ENCODE measurements around the gene ACTR6.
"Not testable (repeated sequence)": the region's sequence is repeated elsewhere in the genome, so short reads cannot be mapped to it uniquely, and the experiment has no call there.

The ACTR6 gene

DNA sequence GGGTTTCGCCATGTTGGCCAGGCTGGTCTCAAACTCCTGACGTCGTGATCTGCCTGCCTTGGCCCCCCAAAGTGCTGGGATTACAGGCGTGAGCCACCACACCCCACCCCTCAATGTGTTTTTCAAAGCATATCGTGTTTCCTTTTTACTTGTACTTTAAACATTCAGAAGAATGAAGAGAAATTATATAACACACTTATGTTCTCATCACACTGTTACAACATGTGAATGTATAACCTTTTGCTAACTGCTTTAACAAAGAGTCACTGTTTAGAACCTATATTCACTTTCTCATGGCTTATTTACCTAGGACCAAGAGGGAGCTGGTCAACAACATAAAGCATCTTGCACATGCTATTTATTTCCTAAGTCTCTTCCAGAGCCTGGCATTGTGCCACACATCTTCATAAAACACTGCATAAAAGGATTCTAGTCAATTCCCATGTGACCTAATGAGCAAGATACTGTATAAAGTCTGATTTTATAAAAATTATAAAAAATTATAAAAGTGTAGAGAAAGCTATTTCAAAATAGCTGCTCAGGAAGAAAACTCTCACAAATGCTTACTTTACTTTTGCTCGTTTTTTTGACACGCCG, 16.0 kb upstream of the ACTR6 start:
- DNase-seq (ENCODE audit: low read depth, low spot score): no peak

DNA sequence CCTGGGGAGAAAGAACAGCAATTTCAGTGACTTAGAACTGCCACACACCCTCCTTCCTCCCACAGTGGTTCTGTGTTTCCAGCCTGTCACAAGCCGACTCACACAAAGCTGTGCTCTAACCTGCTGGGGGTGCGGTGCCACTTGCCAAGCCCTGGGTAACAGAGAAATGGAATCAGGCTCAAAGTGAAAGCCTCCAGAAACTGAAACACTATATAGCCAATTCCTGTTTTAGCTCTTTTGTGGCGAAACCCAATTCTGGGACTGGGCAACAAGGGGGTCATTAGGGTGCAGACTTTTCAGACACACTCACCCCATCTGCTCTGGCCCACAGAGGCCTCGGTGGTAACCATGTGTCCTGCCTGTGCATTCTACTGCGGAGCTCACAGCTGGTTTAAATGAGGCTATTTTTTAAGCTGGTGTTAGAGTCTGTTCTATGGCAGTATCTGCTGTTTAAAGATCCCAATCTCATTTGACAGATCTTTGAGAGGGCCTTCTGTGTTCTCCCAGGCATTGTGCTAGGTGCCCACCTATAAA, 15.2 kb upstream of the ACTR6 start:
- no peak for DNase-seq (ENCODE audit: low read depth, low spot score)

DNA sequence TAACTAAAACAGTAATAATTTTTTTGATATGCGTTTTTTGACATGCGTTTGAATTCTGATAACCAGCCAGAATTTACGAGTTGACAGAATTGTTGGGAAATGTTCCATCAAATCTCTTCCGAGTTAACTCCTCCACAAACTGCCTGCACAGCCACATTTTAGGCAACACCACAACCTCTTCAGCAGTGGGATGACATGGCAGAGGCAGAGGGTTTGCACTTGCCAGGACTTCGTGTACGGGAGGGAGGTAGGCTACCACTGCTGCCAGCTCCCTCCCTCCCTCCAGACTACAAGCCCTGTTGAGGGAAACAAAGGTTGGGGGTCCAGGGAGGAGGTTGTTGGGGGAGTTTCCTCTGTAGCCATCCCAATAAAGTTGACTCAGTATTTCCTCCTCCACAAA, 14.5 kb upstream of the ACTR6 start:
- no peak for DNase-seq (ENCODE audit: low read depth, low spot score)

DNA sequence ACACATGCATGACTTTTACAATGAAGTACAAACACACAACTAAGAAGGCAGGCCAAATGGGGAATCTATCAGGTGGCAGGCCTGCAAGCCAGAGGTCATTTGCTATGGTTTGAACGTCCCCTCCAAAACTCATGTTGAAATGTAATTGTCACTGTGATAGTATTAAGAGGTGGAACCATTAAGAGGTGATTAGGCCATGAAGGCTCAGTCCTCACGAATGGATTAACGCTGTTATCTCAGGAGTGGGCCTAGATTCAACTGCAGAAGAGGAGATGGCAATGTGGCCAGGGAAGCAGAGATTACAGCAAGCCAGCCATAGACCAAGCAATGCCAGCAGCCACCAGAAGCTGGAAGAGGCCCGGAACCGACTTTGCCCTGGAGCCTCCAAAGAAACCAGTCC, 13.5 kb upstream of the ACTR6 start:
- no peak for DNase-seq (ENCODE audit: low read depth, low spot score)

DNA sequence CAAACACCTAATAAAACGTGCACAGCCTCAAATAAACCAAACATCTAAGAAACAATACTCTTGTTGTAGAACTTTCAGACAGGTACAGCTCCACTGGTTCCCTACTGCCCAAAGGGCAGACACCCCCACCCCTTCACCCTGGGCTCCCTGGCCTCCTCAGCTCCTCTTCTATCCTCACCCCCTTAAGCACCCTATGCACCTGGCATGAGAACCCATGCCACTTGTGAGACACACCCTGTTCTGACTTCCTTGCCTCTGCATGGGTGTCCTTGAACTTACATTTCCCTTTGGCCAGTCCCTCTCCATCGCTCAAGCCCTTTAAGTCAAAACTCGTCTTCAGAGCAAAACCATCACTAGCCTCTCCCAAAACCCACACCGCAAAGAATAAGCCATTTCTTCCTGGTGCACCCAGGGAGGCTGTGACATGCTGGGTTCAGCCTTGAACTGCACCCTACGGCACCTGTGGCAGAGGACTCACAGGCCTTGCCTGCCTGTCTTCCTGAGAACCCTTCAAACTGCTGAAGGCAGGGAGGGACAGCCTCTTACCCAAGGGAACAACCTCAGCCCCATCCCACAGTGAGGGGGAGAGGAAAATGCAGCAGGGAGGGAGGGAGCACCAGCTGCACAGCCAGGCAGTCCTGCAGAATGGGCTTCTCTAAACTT, 12.6 kb upstream of the ACTR6 start:
- no peak for DNase-seq (ENCODE audit: low read depth, low spot score)

DNA sequence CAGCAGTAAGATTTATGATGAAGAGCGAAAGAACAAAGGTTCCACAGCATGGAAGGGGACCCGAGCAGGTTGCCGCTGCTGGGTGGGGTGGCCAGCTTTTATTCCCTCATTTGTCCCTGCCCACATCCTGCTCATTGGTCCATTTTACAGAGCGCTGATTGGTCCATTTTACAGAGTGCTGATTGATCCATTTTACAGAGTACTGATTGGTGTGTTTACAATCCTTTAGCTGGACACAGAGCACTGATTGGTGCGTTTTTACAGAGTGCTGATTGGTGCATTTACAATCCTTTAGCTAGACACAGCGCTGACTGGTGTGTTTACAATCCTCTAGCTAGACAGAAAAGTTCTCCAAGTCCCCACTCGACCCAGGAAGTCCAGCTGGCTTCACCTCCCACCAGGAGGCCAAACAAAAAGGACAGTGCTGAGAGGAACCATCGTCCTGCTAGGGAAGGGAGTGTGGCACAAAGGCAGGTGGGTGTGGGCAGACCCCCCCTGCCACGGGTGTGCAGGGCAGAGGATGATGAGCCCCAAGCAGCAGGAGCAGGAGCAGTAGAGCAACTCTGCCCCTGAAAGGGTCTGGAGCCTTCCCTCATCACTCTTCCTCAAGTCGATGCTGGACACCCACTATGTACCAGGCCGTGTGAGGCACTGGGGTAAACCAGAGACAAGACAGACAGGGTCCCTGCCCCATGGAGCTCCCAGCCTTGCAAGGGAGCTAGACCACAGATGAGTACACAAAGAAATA, 11.6 kb upstream of the ACTR6 start:
- DNase-seq (ENCODE audit: low read depth, low spot score): not testable (repeated sequence)

DNA sequence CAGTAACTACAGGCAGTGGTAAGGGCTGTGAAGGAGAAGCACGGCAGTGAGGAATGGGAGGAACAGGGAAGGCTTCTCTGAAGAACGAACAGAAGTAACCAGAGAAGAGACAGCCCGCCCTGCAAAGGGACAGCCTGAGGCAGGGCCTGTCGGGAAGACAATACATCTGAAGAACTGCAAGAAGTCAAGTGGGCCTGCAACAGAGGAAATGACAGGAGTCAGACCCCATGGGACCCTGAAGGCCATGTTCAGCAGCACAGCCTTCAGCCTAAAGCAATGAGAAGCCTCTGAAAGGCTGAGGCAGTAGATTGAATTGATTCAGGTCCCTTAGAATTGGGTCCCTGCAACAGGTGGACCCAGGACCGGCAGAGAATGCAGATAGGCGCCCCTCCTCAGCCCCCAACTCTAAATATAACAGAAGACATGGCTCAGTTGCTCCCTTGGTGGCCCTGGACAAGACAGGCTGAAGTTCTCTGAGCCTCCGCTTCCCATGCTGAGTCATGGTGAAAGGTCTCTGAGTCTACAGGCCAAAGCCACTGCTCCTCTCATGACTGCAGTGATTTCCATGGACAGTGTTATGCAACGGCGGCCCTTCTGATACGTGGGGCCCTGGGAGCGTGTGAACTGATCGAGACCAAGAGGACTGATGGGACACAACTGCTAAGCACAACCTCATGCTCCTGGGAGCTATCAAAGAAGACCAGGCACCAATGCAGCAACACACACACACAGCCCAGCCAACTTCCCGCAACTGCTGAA, 10.8 kb upstream of the ACTR6 start:
- no peak for DNase-seq (ENCODE audit: low read depth, low spot score)

DNA sequence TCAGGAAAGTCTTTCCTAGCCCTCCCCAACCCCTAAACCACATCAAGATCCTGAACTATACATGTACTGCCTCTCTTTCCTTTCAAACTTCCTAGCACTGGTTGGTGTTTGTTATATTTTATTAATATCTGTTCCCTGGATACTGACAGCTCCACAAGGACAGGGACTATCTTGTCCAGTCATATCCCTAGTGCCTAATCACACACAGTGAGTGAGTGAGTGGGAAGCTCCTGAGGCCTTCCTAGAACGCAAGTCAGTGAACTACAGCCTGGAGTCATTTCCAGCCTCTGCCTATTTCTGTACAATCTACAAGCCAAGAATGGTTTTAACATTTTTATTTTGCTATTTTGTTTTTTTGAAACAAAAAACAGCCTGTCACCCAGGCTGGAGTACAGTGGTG, 7.5 kb upstream of the ACTR6 start:
- no peak for DNase-seq (ENCODE audit: low read depth, low spot score)

DNA sequence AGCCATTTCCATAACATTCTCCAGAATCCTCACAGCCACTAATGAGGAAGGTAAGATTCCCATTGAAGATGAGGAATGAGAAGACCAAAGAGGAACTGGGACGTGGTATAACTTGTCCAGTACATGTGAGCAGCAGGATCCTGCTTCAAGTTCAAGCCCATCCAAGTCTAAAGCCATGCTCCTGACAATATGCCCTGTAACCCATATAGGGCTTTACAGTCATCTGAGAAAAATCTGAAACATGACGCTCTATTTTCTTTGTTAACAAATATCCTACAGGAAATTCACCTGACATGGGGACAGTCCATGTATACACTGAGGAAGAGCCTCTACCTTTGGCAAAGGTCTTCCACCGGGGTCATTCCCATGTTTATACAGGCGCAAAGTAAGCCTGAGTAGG, 3.1 kb upstream of the ACTR6 start:
- no peak for DNase-seq (ENCODE audit: low read depth, low spot score)

DNA sequence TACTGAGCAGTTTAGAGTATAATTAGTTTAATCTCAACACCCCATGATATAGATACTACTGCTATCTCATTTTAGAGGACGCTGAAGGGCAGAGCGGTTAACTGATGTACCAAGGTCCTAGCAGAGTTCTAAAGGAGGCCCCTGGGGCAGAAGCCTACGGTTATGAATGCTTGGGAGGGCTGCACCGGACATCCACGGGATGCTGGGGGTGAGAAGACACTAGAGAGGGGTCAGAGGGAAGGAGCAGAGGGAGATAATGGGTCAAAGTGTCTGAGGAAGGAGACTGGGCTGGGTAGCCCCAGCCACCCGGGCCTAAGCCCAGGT, 1.6 kb upstream of the ACTR6 start:
- no peak for DNase-seq (ENCODE audit: low read depth, low spot score)

DNA sequence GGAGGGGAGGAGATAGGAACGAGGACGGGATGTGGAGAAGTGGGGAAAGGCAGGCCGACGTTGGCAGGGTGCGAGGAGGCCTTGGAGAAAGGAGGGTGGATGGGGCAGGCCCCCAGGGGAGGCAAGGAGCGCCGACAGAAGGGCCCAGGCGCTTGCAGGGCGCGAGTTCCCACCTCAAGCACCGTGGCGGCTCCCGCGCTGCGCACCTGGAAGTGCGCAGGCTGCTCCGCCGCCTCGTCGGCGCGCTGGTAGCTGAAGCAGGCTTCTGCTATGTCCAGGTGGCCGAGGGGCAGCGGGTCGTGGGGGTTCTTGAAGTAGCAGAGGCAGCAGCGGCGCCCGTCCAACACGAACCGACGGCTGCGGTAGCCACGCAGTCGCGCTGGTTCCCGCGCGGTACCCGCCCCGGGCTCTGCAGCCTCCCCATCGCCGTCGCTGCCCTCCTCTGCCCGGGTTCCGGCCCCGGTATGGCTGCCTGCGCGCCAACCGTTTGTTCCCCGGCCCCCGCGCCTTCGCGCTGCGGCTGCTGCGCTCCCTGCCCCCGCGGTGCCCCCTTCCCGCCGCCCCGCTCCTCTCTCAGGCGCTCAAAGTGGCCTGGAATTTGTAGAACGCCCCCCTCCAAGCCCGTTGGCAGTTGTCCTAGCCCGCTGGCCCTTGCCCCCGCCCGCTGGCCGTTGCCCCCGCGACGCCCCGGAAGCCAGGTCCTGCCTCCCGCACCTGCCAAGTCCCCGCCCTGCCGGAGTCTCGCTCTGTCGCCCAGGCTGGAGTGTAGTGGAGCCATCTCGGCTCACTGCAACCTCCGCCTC, 1.1 kb upstream of the ACTR6 start:
- no peak for DNase-seq (ENCODE audit: low read depth, low spot score)

DNA sequence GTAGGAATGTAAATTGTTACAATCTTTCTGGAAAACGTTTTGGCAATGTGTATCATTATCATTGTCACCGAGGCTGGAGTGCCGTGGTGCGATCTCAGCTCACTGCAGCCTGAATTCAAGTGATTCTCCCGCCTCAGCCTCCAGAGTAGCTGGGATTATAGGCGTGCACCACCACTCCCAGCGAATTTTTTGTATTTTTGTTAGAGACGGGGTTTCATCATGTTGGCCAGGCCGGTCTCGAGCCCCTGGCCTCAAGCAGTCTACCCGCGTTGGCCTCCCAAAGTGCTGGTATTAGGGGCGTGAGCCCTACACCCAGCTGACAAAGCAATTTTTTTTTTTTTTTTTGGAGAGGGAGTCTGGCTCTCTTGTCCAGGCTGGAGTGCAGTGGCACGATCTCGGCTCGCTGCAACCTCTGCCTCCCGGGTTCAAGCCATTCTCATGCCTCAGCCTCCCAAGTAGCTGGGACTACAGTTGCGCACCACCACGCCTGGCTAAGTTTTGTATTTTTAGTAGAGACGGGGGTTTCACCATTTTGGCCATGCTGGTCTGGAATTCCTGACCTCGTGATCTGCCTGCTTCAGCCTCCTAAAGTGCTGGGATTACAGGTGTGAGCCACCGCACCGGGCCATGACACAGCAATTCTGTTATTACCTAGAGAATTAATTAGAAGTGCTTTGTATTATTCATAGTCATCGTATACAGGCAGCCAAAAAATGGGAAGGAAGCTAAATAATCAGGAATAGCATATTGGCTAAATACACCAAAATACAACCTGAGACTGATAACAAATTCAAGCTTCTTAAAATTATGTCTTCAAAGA, 1.2 kb downstream of the ACTR6 start:
- DNase-seq (ENCODE audit: low read depth, low spot score): no peak

DNA sequence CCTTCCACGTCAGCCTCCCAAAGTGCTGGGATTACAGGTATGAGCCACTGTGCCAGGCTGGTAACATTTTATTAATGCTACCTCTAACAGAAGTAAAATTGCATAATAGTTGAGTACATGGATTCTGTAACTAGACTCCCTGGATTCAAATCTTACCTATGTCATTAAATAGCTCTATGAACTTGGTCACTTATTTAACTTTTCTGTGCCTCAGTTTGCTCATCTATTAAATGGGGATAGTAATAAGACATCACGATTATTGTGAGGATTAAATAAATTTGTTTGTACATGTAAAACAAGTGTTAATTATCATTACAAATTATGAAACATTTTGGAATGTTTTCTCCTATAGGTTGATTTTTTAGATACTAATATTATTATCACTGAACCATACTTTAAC, 6.7 kb downstream of the ACTR6 start:
- DNase-seq (ENCODE audit: low read depth, low spot score): no peak

DNA sequence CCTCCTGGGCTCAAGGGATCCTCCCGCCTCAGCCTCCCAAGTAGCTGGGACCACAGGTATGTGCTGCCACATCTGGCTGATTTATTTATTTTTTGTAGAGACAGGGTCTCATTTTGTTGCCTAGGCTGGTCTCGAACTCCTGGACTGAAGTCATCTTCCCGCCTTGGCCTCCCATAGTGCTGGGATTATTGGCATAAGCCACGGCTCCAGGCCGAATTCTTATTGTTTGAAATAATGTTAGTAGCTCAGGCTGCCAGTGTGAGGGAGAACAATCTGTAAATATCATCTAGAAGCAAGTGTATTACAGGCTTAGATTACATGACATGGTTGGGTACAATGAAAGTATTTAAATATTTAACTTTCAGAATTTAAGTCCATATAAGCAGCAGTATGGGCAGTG, 8.2 kb downstream of the ACTR6 start:
- no peak for DNase-seq (ENCODE audit: low read depth, low spot score)

DNA sequence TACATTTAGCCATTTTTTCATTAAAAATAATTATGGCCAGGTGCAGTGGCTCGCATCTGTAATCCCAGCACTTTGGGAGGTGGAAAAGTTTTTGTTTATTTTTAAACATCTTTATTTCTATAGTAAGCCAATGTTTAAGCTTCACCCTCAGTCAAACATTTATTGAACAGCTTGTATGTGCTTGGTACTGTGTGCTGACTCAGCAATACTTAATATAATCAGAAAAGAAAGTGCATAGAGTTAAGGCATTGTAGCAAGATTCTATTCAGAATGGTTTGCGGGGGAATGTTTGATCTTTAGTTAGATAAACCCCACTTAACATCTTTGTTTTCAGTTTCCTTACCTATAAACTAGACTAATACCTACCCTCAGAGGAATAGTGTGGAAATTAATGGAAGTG, 11.1 kb downstream of the ACTR6 start:
- no peak for DNase-seq (ENCODE audit: low read depth, low spot score)

DNA sequence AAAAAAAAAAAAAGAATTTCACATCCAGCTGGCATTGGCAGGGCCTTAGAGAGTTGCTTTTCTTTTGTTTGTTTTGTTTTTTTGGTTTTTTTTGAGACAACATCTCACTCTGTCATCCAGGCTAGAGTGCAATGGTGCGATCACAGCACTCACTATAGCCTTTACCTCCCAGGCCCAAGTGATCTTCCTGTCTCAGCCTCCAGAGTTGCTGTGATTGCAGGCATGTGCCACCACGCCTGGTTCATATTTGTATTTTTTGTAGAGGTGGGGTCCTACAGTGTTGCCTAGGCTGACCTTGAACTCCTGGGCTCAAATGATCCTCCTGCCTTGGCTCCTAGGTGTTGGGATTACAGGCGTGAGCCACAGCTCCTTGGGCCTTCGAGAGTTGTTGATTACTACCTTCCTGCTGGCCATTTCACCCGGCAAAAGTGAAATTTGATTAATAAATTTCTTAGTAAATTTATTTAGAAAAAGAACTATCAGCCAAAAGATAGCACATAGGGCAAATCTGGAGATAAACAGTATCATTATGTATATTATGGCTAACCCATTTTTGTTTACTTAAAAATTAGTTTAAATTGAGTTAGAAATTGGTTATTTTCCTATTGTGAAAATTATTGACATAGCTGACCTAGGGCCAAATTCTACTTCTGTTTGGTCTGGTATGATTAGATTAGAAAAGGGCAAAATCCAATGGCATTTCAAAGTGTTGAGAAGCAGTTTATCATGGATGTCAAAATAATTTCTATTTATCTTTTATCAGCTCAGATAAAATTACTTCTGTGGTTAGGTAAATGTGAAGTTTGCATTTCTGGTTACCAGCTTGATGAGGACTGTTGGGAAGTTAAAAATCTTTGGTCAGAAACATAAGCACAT, 12.6 kb downstream of the ACTR6 start:
- no peak for DNase-seq (ENCODE audit: low read depth, low spot score)

DNA sequence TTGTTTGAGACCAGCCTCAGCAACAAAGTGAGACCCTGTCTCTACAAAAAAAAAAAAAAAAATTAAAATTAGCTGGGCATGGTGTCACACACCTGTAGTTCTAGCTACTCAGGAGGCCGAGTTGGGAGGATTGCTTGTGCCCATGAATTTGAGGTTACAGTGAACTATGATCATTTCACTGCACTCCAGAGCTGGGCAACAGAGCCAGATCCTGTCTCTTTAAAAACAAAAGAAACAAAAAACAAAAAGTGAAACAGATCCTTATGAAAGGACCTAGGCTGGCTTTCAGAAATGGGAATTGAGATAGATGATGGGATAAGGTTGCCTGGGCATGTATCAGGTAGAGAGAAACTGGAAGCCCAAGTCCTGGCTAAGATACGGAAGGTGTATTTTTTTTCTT, 13.9 kb downstream of the ACTR6 start:
- DNase-seq (ENCODE audit: low read depth, low spot score): no peak

DNA sequence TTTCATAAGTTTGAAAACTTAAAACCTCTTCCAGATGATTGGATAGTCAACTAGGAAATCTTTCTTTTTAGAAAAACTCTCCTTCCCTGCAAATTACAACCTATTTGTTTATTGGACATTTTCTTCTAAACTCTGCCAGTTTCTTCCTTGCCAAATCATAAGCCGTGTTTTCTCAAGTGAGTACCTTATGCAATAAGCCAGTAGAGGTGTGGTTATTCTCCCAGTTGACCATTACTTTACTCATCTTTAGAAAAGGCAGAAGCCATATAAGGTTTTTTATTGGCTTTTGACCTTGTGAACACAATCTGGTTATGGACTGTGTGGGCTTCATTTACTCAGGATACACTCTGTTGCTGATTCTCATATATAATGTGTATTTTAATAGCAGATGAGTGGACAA, 14.6 kb downstream of the ACTR6 start:
- no peak for DNase-seq (ENCODE audit: low read depth, low spot score)

DNA sequence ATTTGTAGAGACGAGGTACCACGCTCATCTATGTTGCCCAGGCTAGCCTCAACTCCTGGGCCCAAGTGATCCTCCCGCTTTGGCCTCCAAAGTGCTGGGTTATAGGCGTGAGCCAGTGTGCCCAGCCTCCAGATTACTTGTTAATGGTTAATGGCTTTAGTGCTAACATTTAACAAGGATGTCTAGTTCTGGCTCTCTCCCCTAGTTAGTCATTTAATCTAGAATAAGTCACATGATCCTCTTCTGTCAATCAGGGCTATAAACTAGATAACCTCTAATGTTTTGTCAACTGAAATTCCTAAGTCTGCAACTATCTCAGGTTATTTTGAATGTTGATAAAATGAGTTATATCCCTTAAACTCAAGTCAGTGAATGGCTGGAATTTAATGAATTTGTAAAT, 15.7 kb downstream of the ACTR6 start:
- DNase-seq (ENCODE audit: low read depth, low spot score): no peak

Data from smooth muscle cell of the brain vasculature (primary cell).